Activated CD4-positive, alpha-beta T cell treated with anti-CD3 and anti-CD28 coated beads, Interleukin-2, amount 10 ng/mL, durations not matched to agents 24 days and 14 days (primary cell): ENCODE results near the gene MPST. TPM values are rescaled to one million over a fixed set of nuclear protein-coding genes. Genes with fewer than 3 reads are reported as not detected.

ENCODE experiments used
- DNase-seq: peaks from one replicate; pipeline ENCODE4 v3.0.0; 2022
- H3K27ac Mint-ChIP-seq: one replicate; pipeline ENCODE4 v1.8.0; 2022; ENCODE audit warnings: mild to moderate bottlenecking, mixed read lengths
- H3K27me3 Mint-ChIP-seq: one replicate; pipeline ENCODE4 v1.8.0; 2022; ENCODE audit warnings: mixed read lengths
- H3K36me3 Mint-ChIP-seq: one replicate; pipeline ENCODE4 v1.8.0; 2022; ENCODE audit warnings: low read depth, mild to moderate bottlenecking, mixed read lengths
- H3K4me1 Mint-ChIP-seq: one replicate; pipeline ENCODE4 v1.8.0; 2021; ENCODE audit warnings: mixed read lengths
- H3K4me3 Mint-ChIP-seq: one replicate; pipeline ENCODE4 v1.8.0; 2022; ENCODE audit warnings: mild to moderate bottlenecking, moderate library complexity, mixed read lengths
- H3K9me3 Mint-ChIP-seq: one replicate; pipeline ENCODE4 v1.8.0; 2021; ENCODE audit warnings: mixed read lengths
- intact Hi-C: fragments of 100-400 bp; cut with micrococcal nuclease; formaldehyde crosslinking; loops from one replicate; pipeline ENCODE4 v1.15.1; 2023
- total RNA-seq: library from RNA; stranded (reverse); gene quantifications from 2 replicates; pipeline ENCODE4 v1.2.3, GENCODE V29; 2022

MPST gene
- total RNA-seq, 1 donor from 2014 or later, result 21.0 TPM

GRCh38 chr22:37036655-37037377 is 17.3 kb downstream of the MPST start:
- Mint-ChIP-seq H3K4me3 (no peak overlapping the region), H3K36me3 (no peaks in the 10 kb centered on the region), H3K27me3 (peaks cover 16% of the 10 kb centered on the region), H3K9me3 (no peaks in the 10 kb centered on the region), H3K4me1 (peaks cover 14% of the 10 kb centered on the region), H3K27ac (no peak overlapping the region)
- intact Hi-C loops, result no loop called here
- DNase-seq, result no peak

- no peak overlapping the region for H3K27ac Mint-ChIP-seq
- no peaks in the 10 kb centered on the region for H3K9me3 Mint-ChIP-seq
- H3K27me3 Mint-ChIP-seq, result peaks cover 16% of the 10 kb centered on the region
- no peak for DNase-seq
- intact Hi-C loops, result no loop called here
- H3K4me1 Mint-ChIP-seq, result peaks cover 14% of the 10 kb centered on the region
- H3K36me3 Mint-ChIP-seq, result no peaks in the 10 kb centered on the region
- no peak overlapping the region for H3K4me3 Mint-ChIP-seq
Measured at GRCh38 chr22:37037669-37038068, 18.1 kb downstream of the MPST start.

GRCh38 chr22:37039466-37039865 is 19.9 kb downstream of the MPST start:
- H3K9me3 Mint-ChIP-seq, result no peaks in the 10 kb centered on the region
- H3K36me3 Mint-ChIP-seq, result no peaks in the 10 kb centered on the region
- no peak for DNase-seq
- peaks cover 15% of the 10 kb centered on the region for H3K27me3 Mint-ChIP-seq
- H3K4me1 Mint-ChIP-seq, result peaks cover 17% of the 10 kb centered on the region
- intact Hi-C loops, result no loop called here
- H3K27ac Mint-ChIP-seq, result no peak overlapping the region
- H3K4me3 Mint-ChIP-seq, result no peak overlapping the region

GRCh38 chr22:37043209-37043827 is 23.8 kb downstream of the MPST start:
- Mint-ChIP-seq H3K36me3 (no peaks in the 10 kb centered on the region), H3K4me1 (peaks cover 25% of the 10 kb centered on the region), H3K27me3 (no peaks in the 10 kb centered on the region), H3K27ac (no peak overlapping the region), H3K9me3 (no peaks in the 10 kb centered on the region), H3K4me3 (no peak overlapping the region)
- no peak for DNase-seq
- intact Hi-C loops, result loop anchor here (10.0 kb wide), 2 partner anchors 151 to 499 kb away; no protein-coding TSS in a partner anchor

- Mint-ChIP-seq H3K27me3 (no peaks in the 10 kb centered on the region), H3K36me3 (no peaks in the 10 kb centered on the region), H3K4me3 (no peak overlapping the region), H3K4me1 (peaks cover 25% of the 10 kb centered on the region), H3K9me3 (no peaks in the 10 kb centered on the region), H3K27ac (no peak overlapping the region)
- intact Hi-C loops, result loop anchor here (2.0 to 10.0 kb wide), 3 partner anchors 151 to 499 kb away; no protein-coding TSS in a partner anchor
- DNase-seq, result peak; percentile 86
Measured at GRCh38 chr22:37043828-37044538, 24.4 kb downstream of the MPST start.

- no peaks in the 10 kb centered on the region for H3K9me3 Mint-ChIP-seq
- H3K36me3 Mint-ChIP-seq, result no peaks in the 10 kb centered on the region
- no peak for DNase-seq
- intact Hi-C loops, result loop anchor here (2.0 to 10.0 kb wide), 3 partner anchors 150 to 500 kb away; no protein-coding TSS in a partner anchor
- H3K4me1 Mint-ChIP-seq, result peaks cover 25% of the 10 kb centered on the region
- H3K27me3 Mint-ChIP-seq, result no peaks in the 10 kb centered on the region
- H3K27ac Mint-ChIP-seq, result no peak overlapping the region
- no peak overlapping the region for H3K4me3 Mint-ChIP-seq
Measured at GRCh38 chr22:37044634-37045625, 25.4 kb downstream of the MPST start.

- intact Hi-C loops, result loop anchor here (2.0 to 10.0 kb wide), 3 partner anchors 149 to 501 kb away; no protein-coding TSS in a partner anchor
- H3K9me3 Mint-ChIP-seq, result no peaks in the 10 kb centered on the region
- H3K4me1 Mint-ChIP-seq, result peaks cover 18% of the 10 kb centered on the region
- peak; percentile 70 for DNase-seq
- no peak overlapping the region for H3K27ac Mint-ChIP-seq
- no peaks in the 10 kb centered on the region for H3K27me3 Mint-ChIP-seq
- H3K4me3 Mint-ChIP-seq, result no peak overlapping the region
- no peaks in the 10 kb centered on the region for H3K36me3 Mint-ChIP-seq
Measured at GRCh38 chr22:37045958-37046357, 26.4 kb downstream of the MPST start.

GRCh38 chr22:37046589-37046988 is 27.0 kb downstream of the MPST start:
- Mint-ChIP-seq H3K27me3 (no peaks in the 10 kb centered on the region), H3K4me3 (no peak overlapping the region), H3K9me3 (no peaks in the 10 kb centered on the region), H3K27ac (peak overlapping the region; percentile 25), H3K4me1 (peaks cover 15% of the 10 kb centered on the region), H3K36me3 (no peaks in the 10 kb centered on the region)
- DNase-seq, result no peak
- intact Hi-C loops, result loop anchor here (10.0 kb wide), 2 partner anchors 148 to 502 kb away; no protein-coding TSS in a partner anchor

GRCh38 chr22:37047006-37047405 is 27.5 kb downstream of the MPST start:
- intact Hi-C loops, result loop anchor here (10.0 kb wide), 2 partner anchors 148 to 502 kb away; no protein-coding TSS in a partner anchor
- Mint-ChIP-seq H3K27me3 (no peaks in the 10 kb centered on the region), H3K36me3 (no peaks in the 10 kb centered on the region), H3K9me3 (no peaks in the 10 kb centered on the region), H3K4me1 (peaks cover 13% of the 10 kb centered on the region), H3K27ac (no peak overlapping the region), H3K4me3 (no peak overlapping the region)
- DNase-seq, result no peak

GRCh38 chr22:37048133-37048532 is 28.6 kb downstream of the MPST start:
- Mint-ChIP-seq H3K27me3 (no peaks in the 10 kb centered on the region), H3K4me1 (peaks cover 17% of the 10 kb centered on the region), H3K4me3 (no peak overlapping the region), H3K36me3 (peaks cover under 1% of the 10 kb centered on the region), H3K27ac (peak overlapping the region; percentile 26), H3K9me3 (no peaks in the 10 kb centered on the region)
- DNase-seq, result no peak
- intact Hi-C loops, result loop anchor here (10.0 kb wide), 2 partner anchors 147 to 503 kb away; no protein-coding TSS in a partner anchor

- Mint-ChIP-seq H3K9me3 (no peaks in the 10 kb centered on the region), H3K4me1 (peaks cover 20% of the 10 kb centered on the region), H3K4me3 (no peak overlapping the region), H3K27ac (no peak overlapping the region), H3K36me3 (peaks cover 4% of the 10 kb centered on the region), H3K27me3 (no peaks in the 10 kb centered on the region)
- DNase-seq, result no peak
- intact Hi-C loops, result loop anchor here (10.0 kb wide), 2 partner anchors 146 to 504 kb away; no protein-coding TSS in a partner anchor
Measured at GRCh38 chr22:37049224-37049623, 29.7 kb downstream of the MPST start.

- peaks cover 13% of the 10 kb centered on the region for H3K36me3 Mint-ChIP-seq
- peak overlapping the region; percentile 90 for H3K4me3 Mint-ChIP-seq
- DNase-seq, result no peak
- intact Hi-C loops, result no loop called here
- no peaks in the 10 kb centered on the region for H3K9me3 Mint-ChIP-seq
- H3K27me3 Mint-ChIP-seq, result no peaks in the 10 kb centered on the region
- no peak overlapping the region for H3K27ac Mint-ChIP-seq
- H3K4me1 Mint-ChIP-seq, result peaks cover 14% of the 10 kb centered on the region
Measured at GRCh38 chr22:37050913-37051312, 31.4 kb downstream of the MPST start.
